NCI-H345 (cell line): Measurements from ENCODE around the gene USP28.
A peak's percentile ranks its signal among the peaks of the same experiment; 100 is the strongest.

Source experiments
- DNase-seq: peaks from one replicate; lab custom pipeline; 2025; lab: John Stamatoyannopoulos, UW

Gene USP28

DNA sequence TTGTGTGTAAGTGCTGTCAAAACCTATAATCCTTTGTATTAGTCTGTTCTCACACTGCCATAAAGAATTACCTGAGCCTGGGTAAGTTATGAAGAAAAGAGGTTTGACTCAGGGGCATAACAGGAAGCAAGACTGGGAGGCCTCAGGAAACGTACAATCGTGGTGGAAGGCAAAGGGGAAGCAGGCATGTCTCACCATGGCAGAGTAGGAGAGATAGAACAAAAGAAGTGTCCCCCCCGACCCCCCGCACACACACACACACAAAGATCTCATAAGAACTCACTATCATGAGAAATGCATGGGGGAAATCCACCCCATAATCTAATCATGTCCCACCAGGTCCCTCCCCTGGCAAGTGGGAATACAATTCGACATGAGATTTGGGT, 2.3 kb upstream of the USP28 start:
- DNase-seq = no peak

DNA sequence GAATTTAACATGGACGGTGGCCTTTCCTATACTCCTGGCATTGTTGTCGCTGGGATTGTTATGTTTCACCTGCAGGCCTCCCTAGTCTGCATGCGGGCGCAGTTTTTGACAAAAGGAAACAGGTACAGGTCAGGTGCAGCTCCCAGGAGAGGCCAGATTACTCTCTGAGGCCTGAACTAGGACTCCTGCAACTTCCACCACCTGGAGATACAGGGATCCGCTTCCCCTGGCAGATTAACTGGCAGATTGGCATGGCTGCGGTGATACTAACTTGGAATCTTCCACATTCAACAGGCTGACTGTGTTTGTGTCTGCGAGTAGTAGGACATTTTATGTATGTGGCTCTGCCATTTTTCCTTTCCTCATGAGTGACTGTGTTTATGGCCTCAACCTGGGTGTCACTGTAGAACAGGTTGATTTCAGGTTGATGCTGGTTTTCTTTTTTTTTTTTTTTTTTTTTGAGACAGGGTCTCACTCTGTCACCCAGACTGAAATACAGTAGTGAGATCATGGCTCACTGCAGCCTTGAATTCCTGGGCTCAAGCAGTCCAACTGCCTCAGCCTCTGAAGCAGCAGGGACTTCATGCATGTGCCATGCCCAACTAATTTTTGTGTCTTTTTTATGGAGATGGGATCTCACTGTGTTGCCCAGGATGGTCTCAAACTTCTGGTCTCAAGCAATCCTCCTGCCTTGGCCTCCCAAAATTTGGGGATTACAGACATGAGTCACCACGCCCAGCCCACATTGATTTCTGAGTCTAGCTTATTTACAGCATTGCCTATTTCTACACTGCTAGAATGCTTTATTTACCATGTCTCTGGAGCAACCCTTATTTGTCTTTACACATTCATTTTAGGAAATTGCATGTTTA, 1.7 kb upstream of the USP28 start:
- no peak for DNase-seq

DNA sequence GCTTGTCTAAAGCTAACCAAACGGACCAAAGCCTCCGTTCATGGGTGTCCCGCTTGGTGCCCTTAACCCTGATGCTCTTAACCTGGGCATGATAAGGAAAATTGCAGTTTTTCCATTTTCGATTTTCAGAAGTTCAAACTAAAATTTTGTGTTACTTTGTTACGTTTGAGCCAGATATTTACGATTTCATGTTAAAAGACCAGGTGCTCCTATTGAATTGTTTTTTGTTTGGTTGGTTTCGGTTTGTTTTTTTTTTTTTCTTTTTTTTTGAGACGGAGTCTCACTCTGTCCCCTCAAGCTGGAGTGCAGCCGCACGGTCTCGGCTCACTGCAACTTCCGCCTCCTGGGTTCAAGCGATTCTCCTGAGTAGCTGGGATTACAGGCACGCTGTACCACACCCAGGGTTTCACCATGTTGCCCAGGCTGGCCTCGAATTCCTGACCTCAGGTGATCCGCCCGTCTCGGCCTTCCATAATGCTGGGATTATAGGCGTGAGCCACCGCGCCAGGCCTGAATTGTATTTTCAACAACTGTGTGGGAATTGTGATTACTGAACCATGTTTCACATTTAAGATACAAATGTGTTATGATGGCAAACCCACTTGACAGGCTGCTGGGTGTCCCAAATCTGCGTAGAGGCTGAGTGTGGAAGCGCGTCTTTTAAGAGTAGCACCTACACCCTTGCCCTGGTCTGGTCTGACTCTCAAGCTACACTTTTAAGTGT, 864 bp upstream of the USP28 start:
- no peak for DNase-seq

DNA sequence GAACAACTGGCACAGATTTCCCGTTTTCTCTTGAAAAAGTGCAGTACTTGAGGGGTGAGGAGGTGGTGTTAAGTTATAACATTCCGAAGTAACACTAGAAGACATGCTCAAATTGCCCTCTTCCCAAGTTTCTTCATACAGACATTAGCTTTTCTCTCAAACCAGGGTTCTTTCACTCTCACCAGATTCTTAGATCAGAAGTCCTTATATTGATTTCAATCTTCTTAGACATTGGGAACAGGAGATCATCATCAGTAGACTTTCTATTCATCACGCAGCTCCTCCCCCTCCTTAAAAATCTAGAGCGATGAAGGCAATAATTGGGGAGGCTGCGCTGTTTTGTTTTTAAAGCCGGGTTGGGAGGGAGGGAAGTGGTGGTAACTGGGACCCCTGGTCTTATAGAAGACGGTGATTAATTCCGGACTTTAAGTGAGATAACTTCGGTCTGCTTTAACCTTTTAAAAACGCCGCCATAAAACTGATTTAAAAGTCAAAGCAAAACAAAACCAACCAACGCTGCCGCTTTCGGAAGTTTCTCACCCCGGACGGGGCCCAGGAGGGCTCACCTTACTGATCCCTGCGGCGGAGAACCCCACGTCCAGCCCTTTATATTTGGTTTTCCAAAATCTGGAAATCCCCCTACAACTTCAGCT, 665 bp downstream of the USP28 start:
- DNase-seq = no peak

DNA sequence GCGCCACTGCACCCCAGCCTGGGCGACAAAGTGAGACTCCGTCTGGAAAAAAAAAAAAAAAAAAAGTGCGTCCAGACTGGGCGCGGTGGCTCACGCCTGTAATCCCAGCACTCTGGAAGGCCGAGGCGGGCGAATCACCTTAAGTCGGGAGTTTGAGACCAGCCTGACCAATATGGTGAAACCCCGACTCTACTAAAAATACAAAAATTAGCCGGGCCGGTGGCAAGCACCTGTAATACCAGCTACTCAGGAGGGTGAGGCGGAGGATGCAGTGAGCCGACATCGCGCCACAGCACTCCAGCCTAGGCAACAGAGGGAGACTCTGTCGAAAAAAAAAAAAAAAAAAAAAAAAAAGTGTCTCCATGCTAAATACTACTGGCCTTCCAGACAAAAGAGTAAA, 1.3 kb downstream of the USP28 start:
- no peak for DNase-seq

DNA sequence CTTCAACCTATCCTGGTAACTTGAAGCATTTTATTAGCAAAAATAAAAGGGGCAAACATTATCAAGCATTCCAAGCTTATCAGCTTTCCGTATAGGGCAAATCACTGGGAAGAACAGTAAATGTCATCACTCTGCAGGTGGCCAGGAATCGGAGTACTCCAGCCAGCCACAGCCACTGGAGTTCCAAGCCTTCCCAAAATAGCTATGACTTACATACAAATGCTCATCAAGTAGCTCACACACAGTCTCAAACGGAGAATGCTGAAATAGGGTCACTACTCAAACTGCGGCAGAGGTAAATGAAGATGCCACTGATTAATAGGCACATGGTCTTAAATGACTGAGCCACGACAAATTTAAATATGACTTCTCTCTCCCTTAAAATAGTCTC, 2.1 kb downstream of the USP28 start:
- DNase-seq = no peak

DNA sequence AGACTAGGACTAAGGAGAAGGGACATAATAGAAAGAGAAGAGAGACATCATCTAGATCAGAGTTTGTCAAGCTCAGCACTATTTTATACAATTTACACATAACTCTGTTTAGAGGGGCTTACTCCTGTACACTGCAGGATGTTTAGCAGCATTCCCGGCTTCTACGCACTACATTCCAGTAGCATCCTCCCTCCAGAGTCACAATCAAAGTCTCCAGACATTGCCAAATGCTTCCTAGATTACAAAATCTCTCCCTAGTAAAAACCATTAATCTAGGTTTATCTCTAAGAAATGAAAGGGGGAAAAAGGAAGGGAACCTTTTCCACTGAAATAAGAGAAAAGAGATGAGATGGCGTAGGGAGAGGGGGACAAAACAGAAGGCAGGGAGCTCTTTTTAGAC, 4.0 kb downstream of the USP28 start:
- no peak for DNase-seq

DNA sequence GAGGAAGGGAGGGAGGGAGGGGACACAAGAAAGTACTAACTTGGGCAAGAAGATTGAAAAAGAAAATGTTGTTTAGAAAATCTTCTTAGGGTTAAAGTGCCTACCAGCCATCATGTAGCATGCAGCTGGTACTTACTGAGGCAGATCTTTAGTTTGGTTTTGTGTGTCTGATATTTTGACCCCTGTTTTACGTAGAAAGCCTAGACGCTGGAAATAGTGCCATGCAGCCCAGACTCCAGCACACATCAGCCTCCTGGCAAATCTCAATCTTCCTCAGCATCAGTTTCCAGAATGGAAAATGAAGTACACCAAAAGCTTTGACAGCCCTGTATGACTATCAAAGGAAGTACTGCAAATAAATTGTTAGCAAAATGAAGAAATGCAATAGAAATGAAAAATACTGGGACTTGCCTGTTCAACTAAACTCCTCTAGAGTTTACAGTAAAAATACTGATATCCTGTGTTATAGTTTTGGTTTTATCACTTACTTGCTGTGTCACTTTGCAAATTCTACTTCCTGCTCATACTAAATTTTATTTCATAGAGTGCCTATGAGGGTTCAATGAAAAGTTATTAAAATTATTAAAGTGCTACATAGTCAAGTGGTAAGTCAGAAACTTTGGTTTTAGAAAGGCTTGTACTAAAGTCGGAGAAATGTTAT, 7.4 kb downstream of the USP28 start:
- no peak for DNase-seq

DNA sequence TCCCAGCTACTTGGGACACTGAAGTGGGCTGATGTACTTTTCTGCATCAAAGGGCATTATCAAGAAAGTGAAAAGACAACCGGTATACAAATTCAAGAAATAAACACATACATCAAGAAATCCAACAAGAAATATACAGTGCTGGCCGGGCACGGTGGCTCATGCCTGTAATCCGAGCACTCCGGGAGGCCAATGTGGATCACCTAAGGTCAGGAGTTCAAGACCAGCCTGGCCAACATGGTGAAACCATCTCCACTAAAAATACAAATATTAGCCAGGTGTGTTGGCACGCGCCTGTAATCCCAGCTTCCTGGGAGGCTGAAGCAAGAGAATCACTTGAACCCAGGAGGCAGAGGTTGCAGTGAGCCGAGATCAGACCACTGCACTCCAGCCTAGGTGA, 9.5 kb downstream of the USP28 start:
- no peak for DNase-seq

DNA sequence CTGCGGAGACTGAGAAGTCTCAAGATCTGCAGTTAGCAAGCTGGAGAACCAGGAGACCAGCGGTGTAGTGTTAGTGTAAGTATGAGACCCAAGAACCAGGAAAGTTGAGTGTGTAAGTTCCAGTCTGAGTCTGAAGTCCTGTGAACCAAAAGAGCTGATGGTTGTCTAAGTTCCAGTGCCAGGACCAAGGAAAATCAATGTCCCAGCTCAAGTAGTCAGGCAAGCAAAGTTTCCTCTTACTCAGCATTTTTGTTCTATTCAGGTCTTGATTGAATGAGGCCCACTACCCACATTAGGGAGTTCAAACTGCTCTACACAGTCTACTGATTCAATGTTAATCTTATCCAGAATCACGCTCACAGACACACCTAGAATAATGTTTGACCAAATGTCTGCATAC, 11.0 kb downstream of the USP28 start:
- DNase-seq = no peak

DNA sequence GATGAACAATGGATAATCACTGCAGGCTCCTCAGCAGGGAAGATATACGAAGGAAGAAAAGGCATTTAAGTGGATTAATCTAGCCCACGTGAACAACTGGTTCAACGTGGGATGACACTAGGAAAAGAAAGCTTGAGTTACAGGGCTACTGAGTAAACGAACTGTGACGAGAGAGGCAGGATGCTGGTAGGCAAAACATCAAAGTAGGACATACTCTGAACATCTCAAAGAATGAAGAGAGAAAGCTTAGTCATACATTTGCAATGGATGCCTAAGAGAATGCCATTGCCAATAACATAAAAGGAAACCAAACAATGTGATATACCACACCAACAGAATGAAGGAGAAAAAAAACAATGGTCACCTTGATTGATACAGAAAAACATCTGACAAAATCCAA, 12.9 kb downstream of the USP28 start:
- DNase-seq = peak; percentile 59

DNA sequence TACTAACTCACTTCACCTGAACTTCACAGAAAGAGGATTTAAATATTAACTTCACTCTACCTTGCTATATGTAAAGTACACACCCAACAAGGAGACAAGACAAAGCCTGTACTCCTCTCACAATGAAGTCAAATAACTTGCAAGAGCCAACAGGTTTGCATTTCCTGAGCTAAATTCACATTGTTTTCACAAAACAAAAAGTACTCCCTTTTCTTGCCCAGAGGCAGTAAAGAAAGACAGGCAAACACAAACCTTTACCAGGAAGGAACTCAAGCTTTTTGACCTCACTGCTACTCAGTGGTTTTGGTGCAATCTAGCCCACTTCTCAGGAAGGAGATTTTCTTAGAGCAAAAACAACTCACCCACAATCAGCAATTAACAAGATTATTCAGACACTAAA, 15.7 kb downstream of the USP28 start:
- no peak for DNase-seq

DNA sequence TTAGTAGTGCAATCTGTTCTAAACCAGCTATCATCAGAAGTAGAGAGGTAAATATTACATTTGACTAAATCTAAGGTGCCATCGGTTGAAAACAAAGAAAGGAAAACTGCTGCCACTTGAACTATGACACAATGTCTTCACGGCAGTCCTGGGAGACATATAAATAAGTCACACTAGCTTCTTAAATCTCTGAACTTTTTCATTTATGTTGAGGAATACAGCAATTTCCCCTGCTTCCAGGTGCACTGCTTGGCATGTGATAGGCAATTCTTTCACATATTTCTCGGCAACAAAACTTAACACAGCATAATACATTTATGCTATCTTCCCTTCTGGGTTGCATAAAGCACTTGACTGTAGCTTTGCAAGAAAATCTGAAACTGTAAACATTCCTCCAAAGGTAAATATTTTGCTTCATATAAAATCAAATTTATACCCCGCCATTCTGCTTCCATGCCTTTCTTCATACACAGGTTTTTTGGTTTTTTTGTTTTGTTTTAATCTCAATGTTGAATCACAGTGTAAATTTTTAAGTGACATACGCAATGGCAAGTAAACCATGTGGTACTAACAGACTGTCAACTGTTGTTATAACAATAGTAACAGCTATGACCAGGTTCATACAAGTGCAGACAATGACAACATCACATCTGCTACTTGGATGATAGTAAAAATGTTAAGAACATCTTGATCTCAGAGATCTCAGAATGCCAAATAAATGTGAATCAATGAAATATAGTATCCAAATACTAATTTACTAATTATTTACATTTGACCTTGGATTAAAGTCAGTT, 18.2 kb downstream of the USP28 start:
- DNase-seq = no peak

DNA sequence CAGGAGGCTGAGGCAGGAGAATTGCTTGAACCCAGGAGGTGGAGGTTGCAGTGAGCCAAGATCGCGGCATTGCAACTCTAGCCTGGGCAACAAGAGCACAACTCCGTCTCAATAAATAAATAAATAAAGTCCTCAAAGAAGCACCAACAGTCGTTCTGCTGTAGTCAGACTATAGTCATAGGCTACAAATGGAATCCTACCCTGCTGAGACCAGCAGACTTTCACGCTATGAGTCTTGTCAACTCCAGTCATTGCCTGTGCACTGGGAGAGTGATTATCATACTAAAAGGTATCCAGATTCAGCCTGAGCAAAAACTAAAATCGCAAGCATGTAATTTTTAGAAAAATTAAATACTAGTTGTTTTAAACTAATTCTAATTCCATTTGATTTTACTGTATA, 19.6 kb downstream of the USP28 start:
- DNase-seq = no peak

DNA sequence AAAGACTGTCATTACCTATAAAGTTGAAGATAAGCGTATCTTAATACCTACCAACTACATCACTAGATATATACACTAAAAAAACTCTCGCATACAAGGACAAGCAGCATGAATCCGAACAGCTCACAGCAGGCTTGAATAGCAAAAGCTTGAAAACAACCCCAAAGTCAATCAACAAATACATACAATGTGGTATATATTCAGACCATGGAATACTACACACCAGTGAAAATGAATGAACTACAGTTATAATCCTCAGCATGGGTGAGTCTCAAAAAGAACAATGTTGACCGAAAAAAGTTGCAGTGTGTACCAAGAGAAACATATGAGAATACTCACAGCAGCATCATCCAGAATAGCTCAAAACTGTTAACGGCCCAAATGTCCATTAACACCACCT, 25.2 kb downstream of the USP28 start:
- no peak for DNase-seq

DNA sequence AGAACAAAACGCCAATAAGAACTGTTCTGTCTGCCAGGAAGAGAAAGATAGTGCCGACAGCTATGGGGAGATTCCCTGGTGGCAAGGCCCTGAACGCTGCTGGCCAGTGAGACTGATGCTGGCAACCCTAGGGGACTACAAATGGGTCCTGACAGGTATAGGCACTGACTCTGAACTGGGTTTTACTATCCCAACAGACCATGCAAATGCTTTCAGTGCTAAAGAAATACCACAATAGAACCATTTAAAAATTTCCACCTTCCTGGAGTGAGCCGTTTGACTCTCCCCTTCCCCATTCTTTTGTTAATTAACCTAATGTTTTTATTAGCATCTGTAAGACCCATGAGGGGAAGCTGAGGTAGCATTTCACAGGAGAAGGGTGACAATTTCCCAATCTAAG, 25.7 kb downstream of the USP28 start:
- DNase-seq = no peak

DNA sequence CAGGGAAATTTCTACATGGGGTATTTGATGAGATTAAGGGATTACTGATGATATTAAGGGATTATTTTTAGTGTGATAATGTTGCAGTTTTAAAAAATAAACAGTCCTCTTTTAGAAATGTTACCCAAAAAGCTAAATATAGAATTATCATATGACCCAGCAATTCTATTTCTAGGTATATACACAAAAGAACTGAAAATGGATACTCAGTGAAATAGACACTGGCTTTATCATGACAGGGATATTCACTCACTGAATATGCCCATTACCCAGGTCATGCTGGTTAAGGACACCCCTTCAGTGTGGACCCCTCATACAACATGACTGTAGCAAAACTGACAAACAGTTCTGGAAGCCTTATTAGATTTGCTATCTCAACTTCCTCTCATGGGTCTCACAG, 27.8 kb downstream of the USP28 start:
- DNase-seq = no peak

DNA sequence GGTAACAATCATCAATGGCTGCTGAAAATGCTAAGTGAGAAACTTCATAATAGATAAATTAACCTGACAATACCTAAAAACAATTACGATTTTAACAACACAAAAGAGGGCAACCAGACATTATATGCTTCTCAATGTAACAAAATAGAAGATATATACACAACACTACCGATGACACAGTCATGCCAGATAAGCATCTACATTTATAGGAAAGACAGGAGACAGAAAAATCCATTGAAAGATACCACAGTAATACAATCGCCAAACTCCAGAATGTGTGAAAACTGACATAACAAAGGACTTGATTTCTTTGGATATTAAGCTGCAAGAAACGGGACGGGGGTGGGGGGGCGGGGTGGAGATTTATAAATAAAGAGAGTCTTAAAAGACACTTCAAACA, 28.3 kb downstream of the USP28 start:
- DNase-seq = no peak

DNA sequence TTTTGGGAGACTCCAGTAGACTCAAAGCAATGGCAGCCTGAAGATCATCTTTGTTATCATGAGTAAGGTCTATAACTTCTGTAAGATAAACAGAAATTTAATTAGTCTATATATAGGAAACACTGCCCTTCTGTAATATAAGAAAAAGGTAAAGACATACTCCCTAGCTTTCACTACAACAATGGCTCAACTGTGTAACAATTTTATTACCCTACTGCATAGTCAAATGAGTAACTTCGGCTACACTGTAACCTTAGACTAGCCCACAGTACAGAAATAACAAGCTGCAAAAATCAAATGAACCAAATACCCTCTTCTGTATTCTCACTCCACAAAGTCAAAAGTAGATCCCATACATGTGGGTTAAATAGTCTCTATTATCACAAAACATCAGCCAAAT, 33.7 kb downstream of the USP28 start:
- DNase-seq = no peak

DNA sequence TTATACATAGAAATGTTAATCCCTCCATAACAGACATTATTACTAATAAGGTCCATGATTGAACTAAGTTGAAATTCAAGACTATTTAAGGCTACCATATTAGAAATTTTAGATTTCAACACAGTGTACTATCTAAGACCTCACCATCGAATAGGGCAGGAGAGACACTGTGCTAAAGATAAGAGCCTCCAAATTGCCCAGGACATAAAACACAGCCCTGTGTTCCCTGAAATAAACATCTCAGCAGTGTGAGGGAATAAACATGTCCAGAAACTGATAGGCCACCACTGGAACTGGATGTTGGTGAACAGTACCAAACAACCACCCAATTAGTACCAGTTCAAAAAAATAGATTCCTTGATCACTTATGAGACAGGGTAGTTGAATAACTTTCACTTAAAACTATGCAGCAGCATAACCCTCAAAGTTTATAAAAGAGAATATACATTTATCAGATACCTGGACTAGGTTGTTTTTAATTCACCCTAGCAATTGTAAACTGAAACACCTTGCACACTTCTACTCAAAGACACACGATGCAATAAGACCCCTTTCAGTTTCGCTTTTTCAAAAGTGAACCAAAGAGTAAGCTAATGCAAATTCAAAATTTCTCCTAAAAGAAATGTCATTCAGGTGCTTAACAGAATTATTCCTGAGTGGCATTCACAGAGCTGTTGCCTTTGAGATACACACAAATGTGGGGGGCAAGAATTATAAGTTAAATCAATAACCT, 34.3 kb downstream of the USP28 start:
- no peak for DNase-seq

DNA sequence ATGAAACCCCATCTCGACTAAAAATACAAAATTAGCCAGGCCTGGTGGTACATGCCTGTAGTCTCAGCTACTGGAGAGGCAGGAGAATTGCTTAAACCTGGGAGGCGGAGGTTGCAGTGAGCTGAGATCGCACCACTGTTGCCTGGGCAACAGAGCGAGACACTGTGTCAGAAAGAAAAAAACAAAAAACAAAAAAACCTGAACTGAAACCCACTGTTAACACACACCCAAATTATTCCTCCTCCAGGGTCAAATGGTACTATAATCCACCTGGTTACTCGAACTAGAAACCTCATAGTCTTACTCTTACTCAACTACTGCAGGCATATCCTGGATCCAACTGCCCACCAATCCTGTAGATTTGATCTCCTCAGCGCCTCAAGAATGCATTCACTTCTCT, 35.5 kb downstream of the USP28 start:
- DNase-seq = no peak
